Thymus (tissue), 11 donors: ENCODE data around the gene CRB1. TPM values are rescaled to one million over a fixed set of nuclear protein-coding genes. Genes with fewer than 3 reads are reported as not detected.

ENCODE experiments used
- DNase-seq, 9 donors: peaks; one replicate each; pipeline ENCODE4 v3.0.0-alpha.2; 2013; ENCODE audit warnings: low spot score in 9 of 9, low read depth in 6 of 9, missing footprints in 1 of 9
- H3K27ac ChIP-seq, 2 donors: one replicate each; pipeline ENCODE4 v1.5.1; 2013; ENCODE audit warnings: control low read depth in 1 of 2, low read depth in 1 of 2, low read length in 1 of 2, mild to moderate bottlenecking in 1 of 2, moderate library complexity in 1 of 2
- H3K27me3 ChIP-seq, 2 donors: one replicate each; pipeline ENCODE4 v1.5.1; 2013; ENCODE audit warnings: low read length in 1 of 2; ENCODE audit not compliant: control insufficient read depth in 2 of 2, insufficient read depth in 1 of 2
- H3K36me3 ChIP-seq, 2 donors: one replicate each; pipeline ENCODE4 v1.5.1; 2013; ENCODE audit warnings: low read length in 1 of 2, mild to moderate bottlenecking in 1 of 2, moderate library complexity in 1 of 2; ENCODE audit not compliant: control insufficient read depth in 2 of 2, insufficient read depth in 2 of 2
- H3K4me1 ChIP-seq, 2 donors: one replicate each; pipeline ENCODE4 v1.5.1; 2013; ENCODE audit warnings: low read length in 2 of 2; ENCODE audit not compliant: control insufficient read depth in 2 of 2, insufficient read depth in 2 of 2
- H3K4me3 ChIP-seq, 2 donors: one replicate each; pipeline ENCODE4 v1.5.1; 2013; ENCODE audit warnings: low read length in 2 of 2, control low read depth in 1 of 2, mild to moderate bottlenecking in 1 of 2
- H3K9me3 ChIP-seq, 2 donors: one replicate each; pipeline ENCODE4 v1.5.1; 2013; ENCODE audit warnings: low read length in 1 of 2, mild to moderate bottlenecking in 1 of 2; ENCODE audit not compliant: control insufficient read depth in 2 of 2, insufficient read depth in 1 of 2
- WGBS: extraction: QIAGEN DNeasy Blood & Tissue Kit; methylation state at CpG from one replicate; pipeline ENCODE4 v1.1.7; 2013; 5-methylcytosine and 5-hydroxymethylcytosine counted together
- polyA plus RNA-seq: library from polyadenylated mRNA; stranded (reverse); fragments of 200-250 nt; gene quantifications from one replicate; pipeline ENCODE4 v1.2.3, GENCODE V29; 2013
- total RNA-seq: library from RNA; stranded (reverse); fragments of 120-200 nt; gene quantifications from one replicate; pipeline ENCODE4 v1.2.4, GENCODE V29; 2013
- donor health status: healthy.

The CRB1 gene
- total and polyA plus RNA-seq, 2 donors: 0.19 to 0.41 TPM

GRCh38 chr1:197422993-197423392 is 154.9 kb downstream of the CRB1 start:
- 99% methylated on average over 1 of the region's 1 CpG for WGBS
- no peaks in the 10 kb centered on the region for H3K4me1 ChIP-seq
- H3K4me3 ChIP-seq: no peak overlapping the region
- H3K27me3 ChIP-seq: no peaks in the 10 kb centered on the region
- DNase-seq: no peak
- no peaks in the 10 kb centered on the region for H3K9me3 ChIP-seq
- no peaks in the 10 kb centered on the region for H3K36me3 ChIP-seq
- no peak overlapping the region for H3K27ac ChIP-seq

- no peak for DNase-seq
Observed at GRCh38 chr1:197424380-197424779, 156.3 kb downstream of the CRB1 start.

GRCh38 chr1:197429372-197429771 is 161.3 kb downstream of the CRB1 start:
- 97% methylated on average over 7 of the region's 7 CpGs for WGBS
- no peak for DNase-seq
- Histone ChIP-seq H3K4me1 (no peaks in the 10 kb centered on the region), H3K9me3 (no peaks in the 10 kb centered on the region), H3K27ac (no peak overlapping the region), H3K27me3 (no peaks in the 10 kb centered on the region), H3K36me3 (no peaks in the 10 kb centered on the region), H3K4me3 (no peak overlapping the region)

More at GRCh38 chr1:197424380-197424779, 156.3 kb downstream of the CRB1 start:
- no peaks in the 10 kb centered on the region for H3K36me3 ChIP-seq
- H3K4me3 ChIP-seq: no peak overlapping the region
- WGBS: 97% methylated on average over 6 of the region's 6 CpGs
- no peaks in the 10 kb centered on the region for H3K27me3 ChIP-seq
- no peaks in the 10 kb centered on the region for H3K9me3 ChIP-seq
- no peaks in the 10 kb centered on the region for H3K4me1 ChIP-seq
- H3K27ac ChIP-seq: no peak overlapping the region

- WGBS: 77% methylated on average over 1 of the region's 1 CpG
- no peaks in the 10 kb centered on the region for H3K4me1 ChIP-seq
- no peaks in the 10 kb centered on the region for H3K36me3 ChIP-seq
- H3K27me3 ChIP-seq: no peaks in the 10 kb centered on the region
- H3K9me3 ChIP-seq: no peaks in the 10 kb centered on the region
- H3K27ac ChIP-seq: no peak overlapping the region
- DNase-seq: no peak
- H3K4me3 ChIP-seq: no peak overlapping the region
Observed at GRCh38 chr1:197435224-197435623, 167.2 kb downstream of the CRB1 start.

- Histone ChIP-seq H3K36me3 (no peaks in the 10 kb centered on the region), H3K9me3 (no peaks in the 10 kb centered on the region), H3K4me1 (no peaks in the 10 kb centered on the region), H3K27me3 (no peaks in the 10 kb centered on the region), H3K27ac (no peak overlapping the region), H3K4me3 (no peak overlapping the region)
- DNase-seq: no peak
- WGBS: over 99% methylated on average over 3 of the region's 3 CpGs
Observed at GRCh38 chr1:197437601-197438000, 169.5 kb downstream of the CRB1 start.

- DNase-seq: no peak
- Histone ChIP-seq H3K4me3 (no peak overlapping the region), H3K27me3 (no peaks in the 10 kb centered on the region), H3K4me1 (no peaks in the 10 kb centered on the region), H3K36me3 (no peaks in the 10 kb centered on the region), H3K9me3 (no peaks in the 10 kb centered on the region), H3K27ac (no peak overlapping the region)
- 63% methylated on average over 3 of the region's 3 CpGs for WGBS
Observed at GRCh38 chr1:197438010-197438790, 170.1 kb downstream of the CRB1 start.

GRCh38 chr1:197439708-197440280 is 171.7 kb downstream of the CRB1 start:
- H3K9me3 ChIP-seq: no peaks in the 10 kb centered on the region
- 92% methylated on average over 4 of the region's 4 CpGs for WGBS
- no peak overlapping the region for H3K4me3 ChIP-seq
- no peaks in the 10 kb centered on the region for H3K4me1 ChIP-seq
- no peak for DNase-seq
- no peaks in the 10 kb centered on the region for H3K27me3 ChIP-seq
- H3K36me3 ChIP-seq: no peaks in the 10 kb centered on the region
- H3K27ac ChIP-seq: no peak overlapping the region

- 93% methylated on average over 2 of the region's 2 CpGs for WGBS
- no peak overlapping the region for H3K27ac ChIP-seq
Observed at GRCh38 chr1:197440715-197441114, 172.7 kb downstream of the CRB1 start.

GRCh38 chr1:197441999-197442414 is 174.0 kb downstream of the CRB1 start:
- no peaks in the 10 kb centered on the region for H3K4me1 ChIP-seq
- DNase-seq: no peak

More at GRCh38 chr1:197440715-197441114, 172.7 kb downstream of the CRB1 start:
- no peaks in the 10 kb centered on the region for H3K27me3 ChIP-seq
- no peak for DNase-seq
- no peaks in the 10 kb centered on the region for H3K9me3 ChIP-seq
- H3K36me3 ChIP-seq: no peaks in the 10 kb centered on the region
- H3K4me1 ChIP-seq: no peaks in the 10 kb centered on the region
- H3K4me3 ChIP-seq: no peak overlapping the region

More at GRCh38 chr1:197441999-197442414, 174.0 kb downstream of the CRB1 start:
- H3K27ac ChIP-seq: no peak overlapping the region
- WGBS: 95% methylated on average over 8 of the region's 8 CpGs
- no peaks in the 10 kb centered on the region for H3K9me3 ChIP-seq
- no peaks in the 10 kb centered on the region for H3K36me3 ChIP-seq
- no peak overlapping the region for H3K4me3 ChIP-seq
- no peaks in the 10 kb centered on the region for H3K27me3 ChIP-seq
